Neural progenitor cell (in vitro differentiated cells): Measurements from ENCODE around the gene HECA. TPM values are rescaled to one million over a fixed set of nuclear protein-coding genes. Genes with fewer than 3 reads are reported as not detected.

Experiments
- DNase-seq: peaks from one replicate; pipeline ENCODE4 v3.0.0-alpha.2; 2016; ENCODE audit warnings: low spot score
- H2AFZ ChIP-seq: fragments of 200-600 bp; sonication (generic); replicated peaks from 2 replicates; pipeline ENCODE4 v1.6.1; 2016; ENCODE audit warnings: antibody characterized with exemption
- H3F3A ChIP-seq: fragments of 200-600 bp; sonication (generic); 2 replicates; pipeline ENCODE4 v1.6.1; 2016; ENCODE audit warnings: antibody characterized with exemption, low read depth
- H3K27ac ChIP-seq: fragments of 200-600 bp; sonication (generic); 2 replicates; pipeline ENCODE4 v1.5.1; 2016; ENCODE audit warnings: mild to moderate bottlenecking
- H3K27me3 ChIP-seq: fragments of 200-600 bp; sonication (generic); 2 replicates; pipeline ENCODE4 v1.6.1; 2016; ENCODE audit warnings: mild to moderate bottlenecking, moderate library complexity
- H3K36me3 ChIP-seq: fragments of 200-600 bp; sonication (generic); 2 replicates; pipeline ENCODE4 v1.5.1; 2016
- H3K4me1 ChIP-seq: fragments of 200-600 bp; sonication (generic); 2 replicates; pipeline ENCODE4 v1.6.1; 2016; ENCODE audit warnings: mixed run types
- H3K4me2 ChIP-seq: fragments of 200-600 bp; sonication (generic); 2 replicates; pipeline ENCODE4 v1.6.1; 2016
- H3K4me3 ChIP-seq: fragments of 200-600 bp; sonication (generic); 2 replicates; pipeline ENCODE4 v1.5.1; 2016
- H3K79me2 ChIP-seq: fragments of 200-600 bp; sonication (generic); 2 replicates; pipeline ENCODE4 v1.6.1; 2016; ENCODE audit warnings: low read depth
- H3K9ac ChIP-seq: fragments of 200-600 bp; sonication (generic); 2 replicates; pipeline ENCODE4 v1.6.1; 2016
- H3K9me3 ChIP-seq: fragments of 200-600 bp; sonication (generic); 2 replicates; pipeline ENCODE4 v1.5.1; 2016; ENCODE audit warnings: low read depth
- H4K20me1 ChIP-seq: fragments of 200-600 bp; sonication (generic); 2 replicates; pipeline ENCODE4 v1.6.1; 2016; ENCODE audit warnings: low read depth
- H3K27ac Mint-ChIP-seq: 3 replicates; pipeline ENCODE4 v1.8.0; 2021; ENCODE audit warnings: mixed read lengths
- H3K27me3 Mint-ChIP-seq: 2 replicates; pipeline ENCODE4 v1.8.0; 2022; ENCODE audit warnings: low read depth, mild to moderate bottlenecking, inconsistent platforms, moderate library complexity, mixed read lengths; ENCODE audit not compliant: insufficient read depth
- H3K36me3 Mint-ChIP-seq: 3 replicates; pipeline ENCODE4 v1.8.0; 2021; ENCODE audit warnings: mixed read lengths
- H3K4me1 Mint-ChIP-seq: 3 replicates; pipeline ENCODE4 v1.8.0; 2021; ENCODE audit warnings: mixed read lengths
- H3K4me3 Mint-ChIP-seq: 3 replicates; pipeline ENCODE4 v1.8.0; 2021; ENCODE audit warnings: mild to moderate bottlenecking, moderate library complexity, mixed read lengths
- H3K9me3 Mint-ChIP-seq: 3 replicates; pipeline ENCODE4 v1.8.0; 2020; ENCODE audit warnings: mixed read lengths
- CTCF ChIP-seq: fragments of 200-600 bp; sonication (generic); IDR thresholded peaks from 2 replicates; pipeline ENCODE4 v1.5.1; 2017; ENCODE audit warnings: antibody characterized with exemption, mild to moderate bottlenecking
- EZH2 ChIP-seq: fragments of 200-600 bp; sonication (generic); IDR thresholded peaks from 2 replicates; pipeline ENCODE4 v1.6.1; 2017; ENCODE audit warnings: antibody characterized with exemption, mild to moderate bottlenecking, moderate library complexity
- EZH2phosphoT487 ChIP-seq: fragments of 200-600 bp; sonication (generic); IDR thresholded peaks from 2 replicates; pipeline ENCODE4 v1.6.1; 2017; ENCODE audit warnings: antibody characterized with exemption
- total RNA-seq: library from RNA; depleted of rRNA; stranded (reverse); fragments of >200 nt; gene quantifications from 2 replicates; pipeline ENCODE4 v1.2.3, GENCODE V29; 2015; ENCODE audit warnings: low replicate concordance

HECA gene
- total RNA-seq, 1 donor from 2014 or later = 12.7 TPM

GRCh38 chr6:139173822-139174221 is 38.9 kb downstream of the HECA start:
- no peak overlapping the region for H3K27ac Mint-ChIP-seq
- TF ChIP-seq EZH2phosphoT487 (no peak), CTCF (no peak), EZH2 (no peak)
- Histone ChIP-seq H3K27ac (no peak overlapping the region), H3K4me2 (no peak overlapping the region), H3F3A (no peaks in the 10 kb centered on the region), H3K9me3 (no peaks in the 10 kb centered on the region), H3K36me3 (no peaks in the 10 kb centered on the region), H3K27me3 (no peaks in the 10 kb centered on the region), H2AFZ (no peak overlapping the region), H3K4me3 (no peak overlapping the region), H3K79me2 (no peaks in the 10 kb centered on the region), H3K4me1 (no peaks in the 10 kb centered on the region), H3K9ac (no peak overlapping the region), H4K20me1 (no peaks in the 10 kb centered on the region)
- no peak for DNase-seq
- H3K27me3 Mint-ChIP-seq = peaks cover 5% of the 10 kb centered on the region
- H3K4me1 Mint-ChIP-seq = no peaks in the 10 kb centered on the region
- H3K9me3 Mint-ChIP-seq = no peaks in the 10 kb centered on the region
- peaks cover 34% of the 10 kb centered on the region for H3K36me3 Mint-ChIP-seq
- H3K4me3 Mint-ChIP-seq = no peak overlapping the region

- H4K20me1 ChIP-seq = no peaks in the 10 kb centered on the region
- Mint-ChIP-seq H3K27ac (no peak overlapping the region), H3K27me3 (peaks cover 5% of the 10 kb centered on the region), H3K36me3 (peaks cover 31% of the 10 kb centered on the region), H3K4me1 (no peaks in the 10 kb centered on the region), H3K9me3 (no peaks in the 10 kb centered on the region), H3K4me3 (no peak overlapping the region)
- no peaks in the 10 kb centered on the region for H3F3A ChIP-seq
- H3K4me3 ChIP-seq = no peak overlapping the region
- H3K4me1 ChIP-seq = no peaks in the 10 kb centered on the region
- H3K36me3 ChIP-seq = no peaks in the 10 kb centered on the region
- no peak overlapping the region for H3K9ac ChIP-seq
- no peak overlapping the region for H2AFZ ChIP-seq
- TF ChIP-seq CTCF (no peak), EZH2 (no peak), EZH2phosphoT487 (no peak)
- DNase-seq = no peak
- no peaks in the 10 kb centered on the region for H3K9me3 ChIP-seq
- no peaks in the 10 kb centered on the region for H3K79me2 ChIP-seq
- no peak overlapping the region for H3K27ac ChIP-seq
- no peaks in the 10 kb centered on the region for H3K27me3 ChIP-seq
- H3K4me2 ChIP-seq = no peak overlapping the region
These were observed 40.1 kb downstream of the HECA start for GRCh38 chr6:139174961-139175360.

- peaks cover 29% of the 10 kb centered on the region for H3K36me3 Mint-ChIP-seq
- no peak for DNase-seq
These were observed 40.6 kb downstream of the HECA start for GRCh38 chr6:139175389-139175948.

More at GRCh38 chr6:139175389-139175948, 40.6 kb downstream of the HECA start:
- no peaks in the 10 kb centered on the region for H3F3A ChIP-seq
- TF ChIP-seq EZH2 (no peak), EZH2phosphoT487 (no peak), CTCF (no peak)
- no peaks in the 10 kb centered on the region for H3K27me3 ChIP-seq
- no peak overlapping the region for H2AFZ ChIP-seq
- Mint-ChIP-seq H3K27ac (no peak overlapping the region), H3K4me1 (no peaks in the 10 kb centered on the region), H3K27me3 (peaks cover 5% of the 10 kb centered on the region), H3K9me3 (no peaks in the 10 kb centered on the region), H3K4me3 (no peak overlapping the region)
- H3K27ac ChIP-seq = no peak overlapping the region
- H4K20me1 ChIP-seq = no peaks in the 10 kb centered on the region
- no peaks in the 10 kb centered on the region for H3K9me3 ChIP-seq
- no peaks in the 10 kb centered on the region for H3K36me3 ChIP-seq
- H3K4me1 ChIP-seq = no peaks in the 10 kb centered on the region
- no peak overlapping the region for H3K4me3 ChIP-seq
- H3K4me2 ChIP-seq = no peak overlapping the region
- no peaks in the 10 kb centered on the region for H3K79me2 ChIP-seq
- no peak overlapping the region for H3K9ac ChIP-seq
